ENCODE data around the gene PSME2.

DNA sequence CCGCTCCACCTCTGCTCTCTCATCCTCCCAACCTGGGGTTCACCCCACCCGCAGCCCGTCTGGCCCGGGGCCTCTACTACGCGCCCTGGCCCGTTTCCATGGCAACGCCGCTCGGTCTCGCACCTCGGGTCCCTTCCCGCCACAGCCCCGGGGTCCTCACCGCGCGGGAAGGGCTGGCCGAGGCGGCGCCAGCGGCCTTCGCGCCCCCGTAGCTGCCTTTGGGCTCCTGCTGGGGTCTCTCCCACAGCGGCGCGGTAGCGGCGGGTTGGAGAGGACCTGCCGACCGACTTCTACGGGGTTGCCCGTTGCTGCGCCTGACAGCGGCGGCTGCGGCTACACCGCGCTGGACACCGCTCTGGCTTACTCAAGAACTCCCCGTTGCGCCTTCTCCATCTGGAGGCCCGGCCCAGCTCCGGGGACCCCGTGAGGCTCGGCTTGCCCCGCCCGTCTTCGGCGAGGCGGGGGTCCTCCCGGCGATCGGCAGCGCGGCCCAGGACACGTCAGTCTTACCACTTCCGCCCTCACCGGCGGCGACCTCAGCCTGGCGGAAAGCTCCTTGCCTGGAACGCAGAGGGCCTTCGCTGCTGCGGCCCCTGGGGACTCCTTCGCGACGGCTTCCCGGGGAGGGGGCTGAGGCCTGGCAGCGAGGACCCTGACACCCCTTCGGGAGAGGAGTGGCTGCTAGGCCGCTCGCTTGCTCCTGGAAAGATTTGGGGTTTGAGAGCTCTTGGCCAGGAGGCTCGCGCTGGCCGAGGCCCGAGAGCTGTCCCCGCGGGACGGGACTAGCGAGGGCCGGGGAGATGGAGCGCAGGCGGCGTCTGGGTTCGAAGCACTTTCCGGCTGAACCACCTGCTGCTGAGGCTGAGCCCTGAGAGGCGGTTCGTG lies 49.0 kb upstream of the PSME2 start, which contains the start of gene TM9SF1:
- no peak for TF ChIP-seq EZH2 (IDR thresholded peaks at IDR 0.05; ENCODE audit: low read depth)
- TF ChIP-seq, protein P1, sequence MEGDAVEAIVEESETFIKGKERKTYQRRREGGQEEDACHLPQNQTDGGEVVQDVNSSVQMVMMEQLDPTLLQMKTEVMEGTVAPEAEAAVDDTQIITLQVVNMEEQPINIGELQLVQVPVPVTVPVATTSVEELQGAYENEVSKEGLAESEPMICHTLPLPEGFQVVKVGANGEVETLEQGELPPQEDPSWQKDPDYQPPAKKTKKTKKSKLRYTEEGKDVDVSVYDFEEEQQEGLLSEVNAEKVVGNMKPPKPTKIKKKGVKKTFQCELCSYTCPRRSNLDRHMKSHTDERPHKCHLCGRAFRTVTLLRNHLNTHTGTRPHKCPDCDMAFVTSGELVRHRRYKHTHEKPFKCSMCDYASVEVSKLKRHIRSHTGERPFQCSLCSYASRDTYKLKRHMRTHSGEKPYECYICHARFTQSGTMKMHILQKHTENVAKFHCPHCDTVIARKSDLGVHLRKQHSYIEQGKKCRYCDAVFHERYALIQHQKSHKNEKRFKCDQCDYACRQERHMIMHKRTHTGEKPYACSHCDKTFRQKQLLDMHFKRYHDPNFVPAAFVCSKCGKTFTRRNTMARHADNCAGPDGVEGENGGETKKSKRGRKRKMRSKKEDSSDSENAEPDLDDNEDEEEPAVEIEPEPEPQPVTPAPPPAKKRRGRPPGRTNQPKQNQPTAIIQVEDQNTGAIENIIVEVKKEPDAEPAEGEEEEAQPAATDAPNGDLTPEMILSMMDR (conservative IDR thresholded peaks at IDR 0.05): no peak
